ENCODE measurements around the gene TLN1. TPM values are rescaled to one million over a fixed set of nuclear protein-coding genes. Genes with fewer than 3 reads are reported as not detected.

The TLN1 gene
- total and polyA plus RNA-seq, 2 of the 4 experiments (the other 2 are of a cell fraction), result 228 to 346 TPM

- ChIA-PET POLR2A (ENCODE audit: unreplicated experiment) (no interaction called here), CTCF (no interaction called here)
Measured at GRCh38 chr9:35703906-35704672, 27.9 kb downstream of the TLN1 start.

More at GRCh38 chr9:35703906-35704672, 27.9 kb downstream of the TLN1 start:
- Histone ChIP-seq H2AK5ac (ENCODE audit: low read depth, low read length) (no peak overlapping the region), H3K4me3 (ENCODE audit: insufficient read depth, low read depth, low read length) (no peak overlapping the region), H3K4me2 (ENCODE audit: low read depth, low read length) (no peak overlapping the region), H3K36me3 (ENCODE audit: control insufficient read depth, insufficient read depth, low read length) (peaks cover 88% of the 10 kb centered on the region), H3K56ac (ENCODE audit: extremely low read depth, insufficient read depth, low read length) (no peak overlapping the region), H3K18ac (ENCODE audit: low read depth, low read length) (no peak overlapping the region), H3K27me3 (ENCODE audit: control insufficient read depth, insufficient read depth, low read length) (no peaks in the 10 kb centered on the region), H2AK9ac (replicated peaks; ENCODE audit: low read depth, low read length, poor library complexity) (peak overlapping the region; percentile 50), H3K4ac (ENCODE audit: low read depth, low read length) (no peak overlapping the region), H3K9me3 (ENCODE audit: control insufficient read depth, insufficient read depth, low read length) (no peaks in the 10 kb centered on the region), H2AFZ (replicated peaks; ENCODE audit: low read length, poor library complexity) (no peak overlapping the region), H2BK5ac (ENCODE audit: low read depth, low read length, poor library complexity, severe bottlenecking) (no peak overlapping the region), H2BK120ac (ENCODE audit: low read depth, low read length) (no peak overlapping the region), H3K27ac (ENCODE audit: insufficient read depth, low read length) (no peak overlapping the region), H4K91ac (ENCODE audit: insufficient read depth, low read depth, low read length) (no peak overlapping the region), H4K20me1 (ENCODE audit: insufficient read depth, low read length) (peaks cover 14% of the 10 kb centered on the region; the same call in 1 of the 2 replicates), H3K4me1 (ENCODE audit: control insufficient read depth, insufficient read depth, low read length) (no peaks in the 10 kb centered on the region), H3K9me1 (ENCODE audit: insufficient read depth, low read length) (peaks cover 7% of the 10 kb centered on the region), H2BK15ac (ENCODE audit: low read depth, low read length) (no peak overlapping the region), H3K14ac (replicated peaks; ENCODE audit: low read depth, low read length) (no peak overlapping the region), H4K5ac (ENCODE audit: low read depth, low read length) (no peak overlapping the region), H3K23ac (ENCODE audit: low read depth, low read length) (no peak overlapping the region), H4K8ac (ENCODE audit: low read depth in 2 of 2, low read length in 2 of 2) (no peak overlapping the region), H3K9ac (ENCODE audit: low read depth, low read length) (no peak overlapping the region), H3K79me1 (ENCODE audit: low read depth in 1 of 2, low read length in 2 of 2) (peaks cover 54 to 74% of the 10 kb centered on the region in 2 experiments), H2BK20ac (ENCODE audit: low read depth, low read length) (no peak overlapping the region)
- intact Hi-C loops (cut with micrococcal nuclease), result no loop called here
- DNase-seq (no peak), ATAC-seq (ENCODE audit: low read depth) (no peak)
- BruUV-seq (replicated peaks), result TSS peak; percentile 66
- WGBS, 2 experiments (ENCODE audit: extremely low coverage in 2 of 2, insufficient read length in 1 of 2), result 96% methylated on average over 16 of the region's 26 CpGs; no CpG with 5 or more reads in 1 of the 2 experiments
- TF ChIP-seq CTCF (conservative IDR thresholded peaks at IDR 0.05; ENCODE audit: low read depth, low read length), result no peak
- no peak for TF ChIP-seq CEBPB (IDR thresholded peaks at IDR 0.05; ENCODE audit: low read depth, low read length)
- TF ChIP-seq, protein P1, sequence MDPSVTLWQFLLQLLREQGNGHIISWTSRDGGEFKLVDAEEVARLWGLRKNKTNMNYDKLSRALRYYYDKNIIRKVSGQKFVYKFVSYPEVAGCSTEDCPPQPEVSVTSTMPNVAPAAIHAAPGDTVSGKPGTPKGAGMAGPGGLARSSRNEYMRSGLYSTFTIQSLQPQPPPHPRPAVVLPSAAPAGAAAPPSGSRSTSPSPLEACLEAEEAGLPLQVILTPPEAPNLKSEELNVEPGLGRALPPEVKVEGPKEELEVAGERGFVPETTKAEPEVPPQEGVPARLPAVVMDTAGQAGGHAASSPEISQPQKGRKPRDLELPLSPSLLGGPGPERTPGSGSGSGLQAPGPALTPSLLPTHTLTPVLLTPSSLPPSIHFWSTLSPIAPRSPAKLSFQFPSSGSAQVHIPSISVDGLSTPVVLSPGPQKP (IDR thresholded peaks at IDR 0.05; ENCODE audit: borderline replicate concordance, low read depth, low read length), result no peak
- TF ChIP-seq RAD21 (IDR thresholded peaks at IDR 0.05; ENCODE audit: low read length), result no peak
- no peak for TF ChIP-seq SMC3 (IDR thresholded peaks at IDR 0.05; ENCODE audit: low read depth, low read length)
- TF ChIP-seq FOS (IDR thresholded peaks at IDR 0.05; ENCODE audit: low read depth, low read length), result no peak
- no peak for TF ChIP-seq RFX5 (IDR thresholded peaks at IDR 0.05; ENCODE audit: low read depth, low read length)
- no peak for TF ChIP-seq MXI1 (IDR thresholded peaks at IDR 0.05; ENCODE audit: borderline replicate concordance, low read depth, low read length)
- TF ChIP-seq USF2 (IDR thresholded peaks at IDR 0.05; ENCODE audit: low read depth, low read length), result no peak
- no peak for TF ChIP-seq RCOR1 (IDR thresholded peaks at IDR 0.05; ENCODE audit: insufficient replicate concordance, low read length)
- TF ChIP-seq CHD1 (IDR thresholded peaks at IDR 0.05; ENCODE audit: low read depth, low read length), result no peak
- no peak for TF ChIP-seq BHLHE40 (IDR thresholded peaks at IDR 0.05; ENCODE audit: low read depth, low read length)
- no peak for TF ChIP-seq MAZ (IDR thresholded peaks at IDR 0.05; ENCODE audit: borderline replicate concordance, low read depth, low read length)
- no peak for TF ChIP-seq POLR2A (IDR thresholded peaks at IDR 0.05; ENCODE audit: low read depth, low read length)
- no peak for TF ChIP-seq MAFK (IDR thresholded peaks at IDR 0.05; ENCODE audit: low read depth, low read length)
- TF ChIP-seq NFE2L2 (IDR thresholded peaks at IDR 0.05; ENCODE audit: low read depth, low read length), result no peak
- in situ Hi-C loops (cut with MboI; ENCODE audit: low sequenced_read_pairs), result no loop called here
- dilution Hi-C loops (cut with HindIII; ENCODE audit: low sequenced_read_pairs, unreplicated experiment), result no loop called here
